BLaER1 treated with 17β-estradiol and CSF1 and Interleukin-3, amounts not matched to agents 10 nM and 100 nM (cell line): ENCODE data around the gene DAPK2.

Experiments
- H3K27ac ChIP-seq, 11 experiments: shearing (Covaris generic); formaldehyde crosslinking; 2 replicates each; pipeline ENCODE4 v1.8.1; 2022
- H3K27me3 ChIP-seq, 11 experiments: shearing (Covaris generic); formaldehyde crosslinking; 2 replicates each; pipeline ENCODE4 v1.8.1; 2022
- H3K36me3 ChIP-seq, 11 experiments: shearing (Covaris generic); formaldehyde crosslinking; 2 replicates each; pipeline ENCODE4 v1.8.1; 2022
- H3K4me1 ChIP-seq, 10 experiments: shearing (Covaris generic); formaldehyde crosslinking; 2 replicates each; pipeline ENCODE4 v1.8.1; 2022
- H3K4me2 ChIP-seq, 11 experiments: shearing (Covaris generic); formaldehyde crosslinking; 2 replicates each; pipeline ENCODE4 v1.8.1; 2022
- H3K4me3 ChIP-seq, 10 experiments: shearing (Covaris generic); formaldehyde crosslinking; 2 replicates each; pipeline ENCODE4 v1.8.1; 2022
- H3K9ac ChIP-seq, 11 experiments: shearing (Covaris generic); formaldehyde crosslinking; 2 replicates each; pipeline ENCODE4 v1.8.1; 2022
- H3K9me3 ChIP-seq, 11 experiments: shearing (Covaris generic); formaldehyde crosslinking; replicated peaks in 1 of 11; 2 replicates each; pipeline ENCODE4 v1.8.1; 2022
- H4K20me1 ChIP-seq, 11 experiments: shearing (Covaris generic); formaldehyde crosslinking; 2 replicates each; pipeline ENCODE4 v1.8.1; 2022
- Cebpa-rat ChIP-seq, 11 experiments: shearing (Covaris generic); IDR thresholded peaks; 2 replicates each; pipeline ENCODE4 v1.8.1; 2022

The DAPK2 gene

DNA sequence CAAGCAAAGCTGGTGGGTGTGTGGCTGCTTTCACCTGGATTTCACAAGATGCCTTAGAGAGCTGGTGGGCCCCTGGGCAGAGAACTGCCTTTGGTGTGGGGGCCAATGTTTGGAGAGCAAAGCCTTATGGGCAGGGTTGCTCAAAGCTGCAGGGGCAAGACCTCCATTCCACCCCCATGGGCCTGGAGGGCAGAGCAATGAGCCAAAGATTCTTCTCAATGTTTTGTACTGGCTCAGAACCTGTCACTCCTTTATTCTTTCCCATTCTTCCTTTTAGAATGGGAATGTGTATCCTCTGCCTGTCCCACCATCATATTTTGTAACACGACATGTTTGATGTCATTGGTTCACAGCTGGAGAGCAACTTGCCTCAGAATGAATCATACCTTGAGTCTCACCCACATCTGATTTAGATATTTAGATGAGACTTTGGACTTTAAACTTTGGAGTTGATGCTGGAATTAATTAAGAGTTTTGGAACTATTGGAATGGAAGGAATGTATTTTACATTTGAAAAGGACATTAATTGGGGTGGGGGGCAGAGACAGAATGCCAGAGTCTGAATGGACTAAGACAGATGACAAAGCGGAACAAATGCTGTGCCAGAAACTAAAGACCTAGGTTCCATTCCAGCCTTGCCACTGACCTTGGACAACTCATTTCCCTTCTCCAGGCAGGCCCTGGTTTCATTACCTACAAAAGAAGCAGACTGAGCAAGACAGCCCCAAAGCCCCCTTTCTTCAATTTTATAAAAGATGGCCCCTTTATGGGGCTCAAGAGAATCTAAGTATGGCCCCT is 72.9 kb downstream of the DAPK2 start:
- Histone ChIP-seq H3K9me3 (0 out of 22 replicates have a peak, but pooled peaks cover 0 to 6% (median 0%) of the 10 kb centered on the region in 11 experiments), H3K27ac (no peak overlapping the region), H3K4me3 (no peak overlapping the region), H3K9ac (no peak overlapping the region), H3K4me2 (no peak overlapping the region), H3K4me1 (peaks cover 0 to 18% (median 13%) of the 10 kb centered on the region in 10 experiments; a peak in 12 of 20 replicates), H4K20me1 (no peaks in the 10 kb centered on the region), H3K27me3 (no peaks in the 10 kb centered on the region), H3K36me3 (no peaks in the 10 kb centered on the region)
- TF ChIP-seq Cebpa-rat (IDR thresholded peaks at IDR 0.05), result no peak

DNA sequence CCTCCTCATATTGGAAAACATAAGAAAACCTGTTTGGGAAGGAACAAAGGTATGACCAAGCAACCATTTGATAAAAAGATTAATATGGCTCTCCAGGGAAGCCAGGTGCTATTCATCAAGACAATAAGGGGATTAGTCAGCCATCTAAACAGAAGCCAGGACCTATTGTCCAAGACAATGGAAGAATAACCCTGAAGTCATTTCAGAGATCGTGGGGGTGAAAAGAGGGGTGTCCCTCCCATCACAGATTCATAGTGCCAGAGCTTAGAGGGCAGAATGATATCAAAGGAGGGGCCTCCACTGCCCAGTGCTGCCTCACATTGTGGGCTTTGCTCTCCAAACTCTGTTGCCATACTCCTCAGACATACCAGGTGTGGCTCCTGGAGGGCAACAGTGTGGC is 73.5 kb downstream of the DAPK2 start:
- TF ChIP-seq Cebpa-rat (IDR thresholded peaks at IDR 0.05), result no peak
- Histone ChIP-seq H4K20me1 (no peaks in the 10 kb centered on the region), H3K4me3 (no peak overlapping the region), H3K4me2 (no peak overlapping the region), H3K9ac (no peak overlapping the region), H3K27ac (no peak overlapping the region), H3K27me3 (no peaks in the 10 kb centered on the region), H3K4me1 (peaks cover 0 to 18% (median 13%) of the 10 kb centered on the region in 10 experiments; a peak in 12 of 20 replicates), H3K9me3 (0 out of 22 replicates have a peak, but pooled peaks cover 0 to 6% (median 0%) of the 10 kb centered on the region in 11 experiments), H3K36me3 (no peaks in the 10 kb centered on the region)

DNA sequence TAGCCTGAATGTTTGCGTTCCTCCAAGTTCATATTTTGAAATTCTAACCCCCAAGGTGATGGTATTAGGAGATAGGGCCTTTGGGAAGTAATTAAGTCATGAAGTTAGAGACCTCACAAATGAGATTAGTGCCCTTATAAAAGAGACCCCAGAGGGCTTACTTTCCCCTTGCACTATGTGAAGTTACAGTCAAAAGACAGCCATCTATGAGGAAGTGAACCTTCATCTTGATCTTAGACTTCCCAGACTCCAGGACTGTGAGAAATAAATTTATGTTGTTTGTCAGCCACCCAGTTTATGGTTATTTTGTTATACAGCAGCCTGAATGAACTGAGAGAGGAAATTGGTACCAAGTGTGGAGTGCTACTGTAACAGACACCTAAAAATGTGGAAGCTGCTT is 74.4 kb downstream of the DAPK2 start:
- no peak overlapping the region for H3K4me2 ChIP-seq
- H3K36me3 ChIP-seq, result no peaks in the 10 kb centered on the region
- no peak for TF ChIP-seq Cebpa-rat (IDR thresholded peaks at IDR 0.05)
- no peaks in the 10 kb centered on the region for H3K27me3 ChIP-seq
- peaks cover 0 to 18% (median 13%) of the 10 kb centered on the region in 10 experiments; a peak in 12 of 20 replicates for H3K4me1 ChIP-seq
- H3K9ac ChIP-seq, result no peak overlapping the region
- H3K4me3 ChIP-seq, result no peak overlapping the region
- H4K20me1 ChIP-seq, result no peaks in the 10 kb centered on the region
- H3K9me3 ChIP-seq, result 0 out of 22 replicates have a peak, but pooled peaks cover 0 to 6% (median 0%) of the 10 kb centered on the region in 11 experiments
- H3K27ac ChIP-seq, result no peak overlapping the region

DNA sequence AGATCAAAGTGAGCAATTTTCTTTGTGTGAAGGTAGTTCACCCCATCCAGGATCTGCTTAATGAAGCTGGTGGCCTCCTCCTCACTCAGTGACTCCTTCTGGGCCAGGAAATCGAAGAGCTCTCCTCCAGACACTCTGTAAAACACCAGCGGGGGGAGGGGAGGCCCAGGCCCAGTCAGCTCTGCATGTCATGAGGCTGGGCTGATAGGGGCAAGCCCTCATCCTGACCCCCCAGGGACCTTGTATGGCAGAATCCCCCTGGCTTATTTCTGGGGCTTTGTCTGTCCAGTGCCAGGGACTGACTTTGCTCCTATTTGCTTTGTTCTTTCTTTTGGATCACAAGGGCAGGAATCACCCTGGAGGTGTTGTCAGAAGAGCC is 74.9 kb downstream of the DAPK2 start:
- Histone ChIP-seq H3K27me3 (no peaks in the 10 kb centered on the region), H3K9ac (no peak overlapping the region), H3K9me3 (0 out of 22 replicates have a peak, but pooled peaks cover 0 to 6% (median 0%) of the 10 kb centered on the region in 11 experiments), H4K20me1 (no peaks in the 10 kb centered on the region), H3K4me2 (peak overlapping the region in 3 of 11 experiments; percentile 2 to 28 (median 3); a peak in 4 of 22 replicates), H3K27ac (no peak overlapping the region), H3K36me3 (no peaks in the 10 kb centered on the region), H3K4me3 (no peak overlapping the region), H3K4me1 (peaks cover 0 to 18% (median 13%) of the 10 kb centered on the region in 10 experiments; a peak in 12 of 20 replicates)
- TF ChIP-seq Cebpa-rat (IDR thresholded peaks at IDR 0.05), result no peak

DNA sequence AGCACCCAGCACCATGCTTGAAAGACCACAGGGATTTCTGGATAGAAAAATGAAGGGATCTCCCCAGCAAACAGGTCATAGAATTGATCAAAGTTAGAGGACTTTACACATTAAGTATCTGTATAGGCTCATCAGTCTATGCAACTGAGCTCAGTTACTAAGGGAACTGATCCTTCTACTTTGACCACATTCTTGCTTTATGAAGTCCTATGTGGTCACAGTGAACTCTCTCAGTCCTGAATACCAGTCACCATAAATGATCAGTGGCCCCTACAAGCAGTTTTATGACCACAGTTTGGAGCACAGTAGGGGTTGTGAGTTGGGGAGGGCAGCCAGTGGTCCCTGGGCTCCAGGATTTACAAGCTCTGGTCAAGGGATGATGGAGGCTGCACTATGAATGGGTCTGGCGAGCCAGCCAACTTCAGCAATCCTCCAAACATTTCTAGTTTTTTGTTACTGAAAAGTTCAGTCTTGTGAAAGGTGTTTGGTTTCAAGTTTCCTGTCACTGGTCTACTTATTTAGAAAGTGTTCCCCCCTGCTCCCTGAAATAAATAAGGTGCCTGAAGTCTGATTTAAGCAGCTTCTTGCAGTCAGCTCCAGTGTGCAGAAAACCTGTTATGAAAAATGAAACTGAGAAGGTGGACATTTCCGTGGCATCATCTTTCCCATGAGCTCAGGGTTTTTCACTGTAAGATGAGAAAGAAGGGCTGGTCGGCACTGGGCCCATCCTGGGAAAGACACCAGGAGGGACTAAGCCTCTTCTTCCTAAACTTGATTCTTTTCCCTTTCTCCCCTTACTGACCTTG is 75.5 kb downstream of the DAPK2 start:
- Histone ChIP-seq H3K9ac (no peak overlapping the region), H3K4me1 (peaks cover 0 to 18% (median 13%) of the 10 kb centered on the region in 10 experiments; a peak in 12 of 20 replicates), H3K9me3 (peaks cover 0 to 8% (median 0%) of the 10 kb centered on the region in 11 experiments; a peak in 4 of 22 replicates), H3K4me3 (no peak overlapping the region), H3K4me2 (peak overlapping the region in 7 of 11 experiments; percentile 1 to 44 (median 22); a peak in 6 of 22 replicates), H4K20me1 (no peaks in the 10 kb centered on the region), H3K36me3 (no peaks in the 10 kb centered on the region), H3K27ac (no peak overlapping the region), H3K27me3 (no peaks in the 10 kb centered on the region)
- no peak for TF ChIP-seq Cebpa-rat (IDR thresholded peaks at IDR 0.05)

DNA sequence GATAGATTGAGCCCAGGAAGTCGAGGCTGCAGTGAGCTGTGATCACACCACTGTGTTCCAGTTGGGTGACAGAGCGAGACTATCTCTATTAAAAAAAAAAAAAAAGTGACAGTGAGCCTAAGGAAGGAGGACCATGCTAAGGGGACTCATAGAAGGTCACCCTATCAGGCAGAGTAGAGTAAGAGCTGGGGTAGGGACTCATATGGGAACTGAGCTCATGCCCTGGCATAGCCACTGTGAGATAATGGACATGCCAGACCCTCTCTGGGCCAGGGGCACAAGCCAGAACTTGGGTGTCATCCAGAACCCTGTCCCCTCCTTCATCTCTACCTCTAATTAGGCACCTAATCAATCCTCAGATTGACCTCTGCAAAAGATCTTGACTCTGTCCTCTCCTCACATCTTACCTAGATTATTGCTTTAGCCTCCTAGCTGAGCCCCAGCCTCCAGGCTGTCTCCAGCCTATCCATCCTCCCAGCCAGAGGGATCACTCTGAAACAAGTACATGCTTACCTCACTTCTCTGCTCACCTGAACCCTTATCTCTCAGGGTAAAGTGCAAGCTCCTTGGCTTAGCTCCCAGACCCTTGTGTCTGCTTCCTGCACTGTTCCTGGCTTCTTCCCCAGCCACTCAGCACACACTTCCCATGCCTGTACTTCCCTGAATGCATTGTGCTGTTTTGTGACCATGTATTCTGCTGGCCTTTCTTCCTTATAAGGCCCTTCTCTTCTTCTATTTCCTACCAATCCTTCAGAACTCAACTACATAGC is 76.4 kb downstream of the DAPK2 start:
- H3K4me1 ChIP-seq, result peaks cover 0 to 18% (median 13%) of the 10 kb centered on the region in 10 experiments; a peak in 12 of 20 replicates
- H3K9ac ChIP-seq, result no peak overlapping the region
- H3K36me3 ChIP-seq, result no peaks in the 10 kb centered on the region
- H3K9me3 ChIP-seq, result peaks cover 7 to 18% (median 10%) of the 10 kb centered on the region in 11 experiments
- no peak overlapping the region for H3K4me3 ChIP-seq
- H3K27me3 ChIP-seq, result no peaks in the 10 kb centered on the region
- H3K4me2 ChIP-seq, result peak overlapping the region in 4 of 11 experiments; percentile 5 to 18 (median 10); a peak in 4 of 22 replicates
- no peaks in the 10 kb centered on the region for H4K20me1 ChIP-seq
- H3K27ac ChIP-seq, result no peak overlapping the region
- no peak for TF ChIP-seq Cebpa-rat (IDR thresholded peaks at IDR 0.05)

DNA sequence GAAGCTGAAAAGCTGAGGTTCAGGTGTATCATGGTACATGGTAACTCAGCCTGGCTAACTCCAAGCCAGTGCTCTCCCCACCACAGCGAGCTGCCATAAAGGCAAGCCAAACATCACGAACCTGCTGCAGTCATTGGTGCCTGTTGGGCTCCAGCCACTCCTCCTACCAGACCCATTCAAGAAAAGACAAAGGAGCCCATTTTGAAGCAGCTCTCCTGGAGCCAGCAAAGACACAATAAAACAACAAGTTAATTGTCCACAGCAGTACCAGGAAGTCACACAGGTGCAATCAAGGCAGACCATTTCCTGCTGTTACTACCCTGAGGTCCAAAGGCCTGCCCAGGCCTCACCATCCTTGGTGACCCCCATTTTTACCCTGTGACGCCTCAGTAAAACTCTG is 77.6 kb downstream of the DAPK2 start:
- Histone ChIP-seq H3K27me3 (no peaks in the 10 kb centered on the region), H3K9me3 (peaks cover 18 to 27% (median 21%) of the 10 kb centered on the region in 11 experiments), H3K4me3 (no peak overlapping the region), H3K27ac (no peak overlapping the region), H4K20me1 (no peaks in the 10 kb centered on the region), H3K9ac (no peak overlapping the region), H3K4me2 (no peak overlapping the region), H3K4me1 (peaks cover 0 to 18% (median 13%) of the 10 kb centered on the region in 10 experiments; a peak in 12 of 20 replicates), H3K36me3 (no peaks in the 10 kb centered on the region)
- TF ChIP-seq Cebpa-rat (IDR thresholded peaks at IDR 0.05), result no peak

DNA sequence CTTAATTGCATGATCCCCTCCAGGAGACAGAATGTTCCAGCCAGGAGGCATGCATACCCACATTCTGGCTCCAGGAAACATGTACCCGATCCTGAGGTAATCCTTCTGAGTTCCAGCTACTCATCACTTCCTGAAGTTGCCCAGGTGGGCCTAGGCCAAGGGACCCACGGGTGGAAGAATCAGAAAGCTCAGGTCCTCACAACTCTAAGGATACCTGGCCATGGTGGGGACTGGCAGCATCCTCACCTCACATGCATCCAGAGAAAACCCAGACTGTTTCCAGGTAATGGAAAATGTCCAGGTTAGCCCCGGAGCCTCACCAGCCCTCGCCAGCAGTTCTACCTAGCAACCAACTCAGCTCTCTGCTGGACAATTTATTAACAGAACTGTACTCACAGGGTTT is 78.2 kb downstream of the DAPK2 start:
- Histone ChIP-seq H3K4me1 (peaks cover 0 to 18% (median 13%) of the 10 kb centered on the region in 10 experiments; a peak in 12 of 20 replicates), H3K9me3 (peaks cover 24 to 32% (median 26%) of the 10 kb centered on the region in 11 experiments), H3K4me3 (no peak overlapping the region), H4K20me1 (no peaks in the 10 kb centered on the region), H3K36me3 (no peaks in the 10 kb centered on the region), H3K27ac (no peak overlapping the region), H3K27me3 (no peaks in the 10 kb centered on the region), H3K4me2 (no peak overlapping the region), H3K9ac (no peak overlapping the region)
- TF ChIP-seq Cebpa-rat (IDR thresholded peaks at IDR 0.05), result no peak
